OCI-LY3 (cell line): ENCODE measurements around the gene FKBP2.

ENCODE experiments used
- H2AFZ ChIP-seq: fragments of 200-600, 300-600 bp; shearing (Covaris generic); 2 replicates; pipeline ENCODE4 v1.6.0; 2014; ENCODE audit warnings: antibody characterized with exemption, low read depth, low read length
- H3K27ac ChIP-seq: fragments of 200-600, 300-600 bp; sonication (generic); 2 replicates; pipeline ENCODE4 v1.5.1; 2014; ENCODE audit warnings: mild to moderate bottlenecking, low read length, moderate library complexity, mixed read lengths
- H3K27me3 ChIP-seq: fragments of 200-600, 300-600 bp; sonication (generic); 2 replicates; pipeline ENCODE4 v1.6.1; 2014; ENCODE audit warnings: low read depth, low read length, mixed read lengths
- H3K36me3 ChIP-seq: fragments of 200-600, 300-600 bp; sonication (generic); replicated peaks from 2 replicates; pipeline ENCODE3; 2014; ENCODE audit warnings: low read depth, low read length, mixed read lengths
- H3K4me1 ChIP-seq: fragments of 300-600, 200-600 bp; sonication (generic); 2 replicates; pipeline ENCODE4 v1.6.1; 2014; ENCODE audit warnings: low read length, mixed read lengths
- H3K4me2 ChIP-seq: fragments of 200-600, 300-600 bp; sonication (generic); 2 replicates; pipeline ENCODE4 v1.6.1; 2014; ENCODE audit warnings: low read length, mixed read lengths
- H3K4me3 ChIP-seq: fragments of 300-600, 200-600 bp; sonication (generic); 2 replicates; pipeline ENCODE4 v1.5.1; 2014; ENCODE audit warnings: antibody characterized with exemption, mild to moderate bottlenecking, low read length, moderate library complexity
- H3K79me2 ChIP-seq: fragments of 300-600, 200-600 bp; shearing (Covaris generic); 2 replicates; pipeline ENCODE4 v1.6.1; 2014; ENCODE audit warnings: mild to moderate bottlenecking, low read length, mixed read lengths
- H3K9ac ChIP-seq: fragments of 300-600, 200-600 bp; shearing (Covaris generic); 2 replicates; pipeline ENCODE4 v1.6.0; 2014; ENCODE audit warnings: mild to moderate bottlenecking, low read length, moderate library complexity
- H3K9me3 ChIP-seq: fragments of 200-600, 300-600 bp; shearing (Covaris generic); 2 replicates; pipeline ENCODE4 v1.6.1; 2014; ENCODE audit warnings: low read length, mixed read lengths; ENCODE audit not compliant: insufficient read depth
- H4K20me1 ChIP-seq: fragments of 200-600, 300-600 bp; sonication (generic); 2 replicates; pipeline ENCODE4 v1.6.1; 2016; ENCODE audit warnings: low read length, mixed read lengths; ENCODE audit not compliant: insufficient read depth
- EZH2phosphoT487 ChIP-seq: fragments of 200-600 bp; shearing (Covaris generic); IDR thresholded peaks from 2 replicates; pipeline ENCODE4 v1.6.1; 2018; ENCODE audit warnings: antibody characterized with exemption, mixed run types, low read depth
- TF ChIP-seq, protein P1 (sequence below): fragments of 200-600, 300-600 bp; sonication (generic); IDR thresholded peaks from 2 replicates; pipeline ENCODE4 v1.5.1; 2014; ENCODE audit warnings: antibody characterized with exemption, low read length, low read depth

The FKBP2 gene

GRCh38 chr11:64201543-64201942 is 39.4 kb upstream of the FKBP2 start:
- Histone ChIP-seq H3K27ac (no peak overlapping the region), H3K9ac (no peak overlapping the region), H3K4me2 (no peak overlapping the region), H2AFZ (no peak overlapping the region), H4K20me1 (no peaks in the 10 kb centered on the region; the same call in 1 of the 2 replicates), H3K36me3 (peaks cover 59% of the 10 kb centered on the region), H3K9me3 (no peaks in the 10 kb centered on the region), H3K4me1 (peaks cover 27% of the 10 kb centered on the region), H3K79me2 (peaks cover 17% of the 10 kb centered on the region), H3K4me3 (no peak overlapping the region), H3K27me3 (no peaks in the 10 kb centered on the region)
- TF ChIP-seq EZH2phosphoT487: no peak
- TF ChIP-seq, protein P1, sequence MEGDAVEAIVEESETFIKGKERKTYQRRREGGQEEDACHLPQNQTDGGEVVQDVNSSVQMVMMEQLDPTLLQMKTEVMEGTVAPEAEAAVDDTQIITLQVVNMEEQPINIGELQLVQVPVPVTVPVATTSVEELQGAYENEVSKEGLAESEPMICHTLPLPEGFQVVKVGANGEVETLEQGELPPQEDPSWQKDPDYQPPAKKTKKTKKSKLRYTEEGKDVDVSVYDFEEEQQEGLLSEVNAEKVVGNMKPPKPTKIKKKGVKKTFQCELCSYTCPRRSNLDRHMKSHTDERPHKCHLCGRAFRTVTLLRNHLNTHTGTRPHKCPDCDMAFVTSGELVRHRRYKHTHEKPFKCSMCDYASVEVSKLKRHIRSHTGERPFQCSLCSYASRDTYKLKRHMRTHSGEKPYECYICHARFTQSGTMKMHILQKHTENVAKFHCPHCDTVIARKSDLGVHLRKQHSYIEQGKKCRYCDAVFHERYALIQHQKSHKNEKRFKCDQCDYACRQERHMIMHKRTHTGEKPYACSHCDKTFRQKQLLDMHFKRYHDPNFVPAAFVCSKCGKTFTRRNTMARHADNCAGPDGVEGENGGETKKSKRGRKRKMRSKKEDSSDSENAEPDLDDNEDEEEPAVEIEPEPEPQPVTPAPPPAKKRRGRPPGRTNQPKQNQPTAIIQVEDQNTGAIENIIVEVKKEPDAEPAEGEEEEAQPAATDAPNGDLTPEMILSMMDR: no peak

- no peaks in the 10 kb centered on the region for H3K27me3 ChIP-seq
- H4K20me1 ChIP-seq: no peaks in the 10 kb centered on the region; the same call in 1 of the 2 replicates
- no peak overlapping the region for H3K4me3 ChIP-seq
- no peak overlapping the region for H3K9ac ChIP-seq
- H3K79me2 ChIP-seq: peaks cover 27% of the 10 kb centered on the region
- TF ChIP-seq, protein P1: no peak
- no peak for TF ChIP-seq EZH2phosphoT487
- H3K27ac ChIP-seq: no peak overlapping the region
- peaks cover 42% of the 10 kb centered on the region for H3K4me1 ChIP-seq
- H2AFZ ChIP-seq: no peak overlapping the region
- H3K9me3 ChIP-seq: no peaks in the 10 kb centered on the region
- no peak overlapping the region for H3K4me2 ChIP-seq
- H3K36me3 ChIP-seq: peaks cover 50% of the 10 kb centered on the region
These were observed 37.9 kb upstream of the FKBP2 start for GRCh38 chr11:64202992-64203391.

DNA sequence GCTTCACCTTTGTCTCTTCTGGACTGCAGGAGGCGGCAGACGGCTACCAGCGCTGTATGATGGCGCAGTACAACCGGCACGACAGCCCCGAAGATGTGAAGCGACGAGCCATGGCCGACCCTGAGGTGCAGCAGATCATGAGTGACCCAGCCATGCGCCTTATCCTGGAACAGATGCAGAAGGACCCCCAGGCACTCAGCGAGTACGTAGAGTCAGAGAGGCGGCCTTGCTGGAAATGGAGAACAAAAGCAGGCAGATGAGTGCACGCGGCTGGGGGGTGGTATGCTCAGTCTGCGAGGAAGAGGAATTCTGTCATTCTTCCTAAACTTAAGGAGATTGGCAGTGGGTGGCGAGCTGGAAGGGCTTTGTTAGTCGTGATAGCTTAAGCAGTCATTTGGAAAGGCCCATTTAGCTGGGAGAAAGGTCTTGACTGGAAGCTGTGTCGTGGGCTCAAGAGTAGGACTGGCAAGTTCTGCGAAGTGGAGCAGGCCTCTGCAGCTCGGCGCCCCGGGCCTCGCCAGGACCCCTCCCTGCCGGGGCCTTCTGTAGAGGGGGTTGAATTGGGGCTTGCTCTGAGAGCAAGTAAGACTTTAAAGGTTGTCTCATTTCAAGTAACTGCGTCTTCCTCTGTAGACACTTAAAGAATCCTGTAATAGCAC is 37.3 kb upstream of the FKBP2 start:
- peaks cover 47% of the 10 kb centered on the region for H3K4me1 ChIP-seq
- H2AFZ ChIP-seq: no peak overlapping the region
- H3K9ac ChIP-seq: no peak overlapping the region
- H3K36me3 ChIP-seq: peaks cover 53% of the 10 kb centered on the region
- no peaks in the 10 kb centered on the region; the same call in 1 of the 2 replicates for H4K20me1 ChIP-seq
- no peak overlapping the region for H3K27ac ChIP-seq
- no peak overlapping the region for H3K4me3 ChIP-seq
- peaks cover 33% of the 10 kb centered on the region for H3K79me2 ChIP-seq
- no peak overlapping the region for H3K4me2 ChIP-seq
- H3K9me3 ChIP-seq: no peaks in the 10 kb centered on the region
- TF ChIP-seq, protein P1: no peak
- no peak for TF ChIP-seq EZH2phosphoT487
- no peaks in the 10 kb centered on the region for H3K27me3 ChIP-seq

- peaks cover 47% of the 10 kb centered on the region for H3K4me1 ChIP-seq
- peaks cover 36% of the 10 kb centered on the region for H3K79me2 ChIP-seq
- H3K4me3 ChIP-seq: no peak overlapping the region
- no peaks in the 10 kb centered on the region; the same call in 1 of the 2 replicates for H4K20me1 ChIP-seq
- H3K4me2 ChIP-seq: no peak overlapping the region
- no peak for TF ChIP-seq EZH2phosphoT487
- TF ChIP-seq, protein P1: no peak
- H3K36me3 ChIP-seq: peaks cover 56% of the 10 kb centered on the region
- H3K27ac ChIP-seq: no peak overlapping the region
- H3K27me3 ChIP-seq: no peaks in the 10 kb centered on the region
- no peaks in the 10 kb centered on the region for H3K9me3 ChIP-seq
- no peak overlapping the region for H2AFZ ChIP-seq
- H3K9ac ChIP-seq: no peak overlapping the region
These were observed 36.8 kb upstream of the FKBP2 start for GRCh38 chr11:64204080-64204440.
